GM13977 (cell line): Measurements from ENCODE around the gene SCGB2B2.
"Not testable (repeated sequence)": the region's sequence is repeated elsewhere in the genome, so short reads cannot be mapped to it uniquely, and the experiment has no call there.

ENCODE experiments used
- DNase-seq: peaks from one replicate; pipeline ENCODE4 v3.0.0; 2012; ENCODE audit warnings: low spot score
- CTCF ChIP-seq: IDR thresholded peaks from 2 replicates; pipeline ENCODE4 v1.5.1; 2012; ENCODE audit warnings: mild to moderate bottlenecking, control low read depth; ENCODE audit not compliant: insufficient read depth; ENCODE audit errors: extremely low read depth, missing control alignments
- in situ Hi-C: fragments of 300-500 bp; cut with MboI; formaldehyde crosslinking; loops from one replicate; pipeline ENCODE4 v1.12.0; 2022; ENCODE audit warnings: low sequenced_read_pairs, low pct_unique_long_range_greater_than_20kb, mixed read lengths, inconsistent platforms; ENCODE audit not compliant: unreplicated experiment

SCGB2B2 gene

DNA sequence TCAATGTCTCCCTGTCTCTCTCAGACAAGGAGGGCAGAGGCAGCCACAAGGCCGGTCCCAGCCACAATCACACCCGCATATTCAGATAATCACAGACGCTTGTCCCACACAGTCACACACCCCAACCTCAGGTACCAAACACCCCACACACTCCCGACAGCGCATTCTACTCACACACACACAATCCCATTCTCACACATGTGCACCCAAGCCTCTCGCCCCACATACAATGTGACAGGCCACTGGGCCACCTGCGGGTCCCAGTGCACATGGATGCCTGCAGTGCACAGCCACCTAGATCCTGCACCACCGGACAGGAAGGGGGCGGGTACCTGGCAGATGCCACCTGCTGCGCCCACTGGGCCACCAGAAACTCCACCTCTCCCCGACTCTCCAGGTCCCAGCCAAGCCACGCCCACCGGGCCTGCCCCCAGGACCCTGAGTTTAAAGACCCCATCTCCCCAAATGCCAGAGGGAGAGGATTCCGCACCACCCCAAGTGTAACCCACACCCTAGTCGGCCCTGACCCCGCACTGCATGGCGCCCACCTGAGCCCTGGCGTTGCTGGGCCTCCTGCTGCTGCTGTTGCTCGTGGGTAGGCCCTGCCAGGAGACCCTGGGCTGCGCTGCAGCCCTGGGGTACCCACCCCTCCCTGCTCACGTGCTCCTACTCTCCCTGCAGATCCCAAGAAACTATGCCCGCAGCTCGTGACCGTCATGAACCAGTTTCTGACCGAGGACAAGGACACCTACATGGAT lies 10.6 kb downstream of the SCGB2B2 start:
- in situ Hi-C loops: no loop called here
- DNase-seq: no peak
- no peak for TF ChIP-seq CTCF

DNA sequence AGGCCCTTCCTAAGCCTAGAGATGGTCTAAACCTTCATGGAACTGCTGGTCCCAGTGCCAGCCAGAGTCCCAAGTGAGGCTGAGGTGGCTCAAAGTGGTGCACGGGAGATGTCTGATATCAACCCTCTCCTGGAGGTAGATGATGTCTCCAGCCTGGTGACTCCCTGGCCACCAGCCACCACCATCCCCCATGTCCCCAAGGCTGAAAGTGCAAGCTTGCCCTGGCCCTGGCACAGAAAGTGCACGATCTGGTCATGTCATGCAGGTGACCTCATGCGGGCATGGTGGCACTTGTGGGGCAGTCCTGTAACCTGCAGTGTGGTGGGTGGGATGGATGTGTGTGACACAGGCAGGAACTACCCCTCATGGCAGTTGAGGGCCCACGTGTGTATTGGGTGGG lies 11.7 kb downstream of the SCGB2B2 start:
- in situ Hi-C loops, DNase-seq: not testable (repeated sequence)

- DNase-seq: no peak
- TF ChIP-seq CTCF: no peak
Measured at GRCh38 chr19:34664870-34665269, 12.1 kb downstream of the SCGB2B2 start.

GRCh38 chr19:34664168-34664567 lies 12.8 kb downstream of the SCGB2B2 start:
- no peak for TF ChIP-seq CTCF
- no peak for DNase-seq
- in situ Hi-C loops: no loop called here

More at GRCh38 chr19:34664870-34665269, 12.1 kb downstream of the SCGB2B2 start:
- in situ Hi-C loops: no loop called here

DNA sequence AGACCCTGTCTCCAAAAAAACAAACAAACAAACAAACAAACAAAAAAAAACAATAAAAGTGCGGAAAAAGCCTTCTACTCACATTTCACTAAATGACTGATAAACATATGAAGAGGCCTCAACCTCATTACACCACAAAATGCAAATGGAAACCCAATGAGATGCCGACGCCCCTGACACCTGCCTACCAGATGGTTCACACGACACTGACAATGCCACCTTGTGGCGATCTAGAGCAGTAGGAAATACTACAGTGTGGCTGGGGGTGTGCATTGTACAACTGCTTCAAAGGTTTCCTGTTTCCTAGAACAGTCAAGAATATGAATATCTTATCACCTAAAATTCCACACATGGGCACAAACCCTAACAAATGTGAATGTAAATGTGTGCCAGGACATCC lies 14.0 kb downstream of the SCGB2B2 start:
- in situ Hi-C loops: no loop called here
- peak; percentile 62 for TF ChIP-seq CTCF
- DNase-seq: peak; percentile 44

DNA sequence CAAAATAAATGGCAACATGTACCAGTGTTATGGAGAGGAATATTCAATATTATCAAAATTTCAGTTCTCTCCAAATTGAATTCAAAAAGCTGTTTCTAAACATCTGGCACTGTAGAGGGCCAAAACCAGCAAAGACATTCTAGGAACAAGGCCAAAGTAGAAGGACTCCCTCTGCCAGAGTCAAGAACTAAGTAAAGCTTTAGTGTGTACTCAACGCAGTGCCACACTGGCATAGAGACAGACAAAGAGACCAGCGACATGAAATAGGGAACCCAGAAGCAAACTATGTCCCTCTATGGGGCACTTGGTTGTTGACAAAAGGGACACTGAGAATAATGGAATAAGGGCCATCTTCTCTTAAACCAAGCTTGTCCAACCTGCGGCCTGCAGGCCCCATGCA lies 15.6 kb downstream of the SCGB2B2 start:
- in situ Hi-C loops: no loop called here
- no peak for DNase-seq
- no peak for TF ChIP-seq CTCF

DNA sequence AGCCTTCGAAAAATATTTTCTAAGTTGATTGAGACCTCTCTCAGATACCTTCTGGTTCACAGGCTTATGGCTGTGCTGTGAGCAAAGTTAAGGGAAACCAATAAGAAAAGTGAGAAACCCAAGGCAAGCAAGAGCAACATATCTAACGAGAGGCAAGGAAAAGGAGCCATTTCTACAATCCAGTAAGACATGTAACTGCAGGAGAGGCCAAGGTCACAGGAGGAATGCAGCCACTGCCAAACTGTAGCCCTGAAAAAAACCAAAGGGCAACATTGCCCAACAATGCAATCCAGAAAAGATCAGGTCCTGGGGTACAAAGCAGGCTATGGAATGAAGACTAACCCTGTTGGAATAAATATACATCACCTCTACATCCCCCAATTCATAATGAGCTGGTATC lies 21.3 kb downstream of the SCGB2B2 start:
- TF ChIP-seq CTCF: no peak
- in situ Hi-C loops: no loop called here
- DNase-seq: no peak
